HEK293T (cell line): ENCODE data around the gene USP37.

Experiments used
- BHLHE40 ChIP-seq: fragments of 450-650 bp; IDR thresholded peaks from 2 replicates; pipeline ENCODE4 v1.6.1; 2016; ENCODE audit warnings: mild to moderate bottlenecking, moderate library complexity, borderline replicate concordance
- CTBP1 ChIP-seq: fragments of 450-650 bp; IDR thresholded peaks from 2 replicates; pipeline ENCODE4 v1.6.1; 2016; ENCODE audit warnings: borderline replicate concordance
- FOXA1 ChIP-seq: fragments of 450-650 bp; IDR thresholded peaks from 2 replicates; pipeline ENCODE4 v1.6.1; 2016; ENCODE audit warnings: mild to moderate bottlenecking
- FOXM1 ChIP-seq: fragments of 450-650 bp; IDR thresholded peaks from 2 replicates; pipeline ENCODE4 v1.6.1; 2017; ENCODE audit warnings: mild to moderate bottlenecking, borderline replicate concordance
- SP1 ChIP-seq: fragments of 450-650 bp; IDR thresholded peaks from 2 replicates; pipeline ENCODE4 v1.6.1; 2017
- ZNF384 ChIP-seq: fragments of 450-650 bp; IDR thresholded peaks from 2 replicates; pipeline ENCODE4 v1.6.1; 2016

DNA sequence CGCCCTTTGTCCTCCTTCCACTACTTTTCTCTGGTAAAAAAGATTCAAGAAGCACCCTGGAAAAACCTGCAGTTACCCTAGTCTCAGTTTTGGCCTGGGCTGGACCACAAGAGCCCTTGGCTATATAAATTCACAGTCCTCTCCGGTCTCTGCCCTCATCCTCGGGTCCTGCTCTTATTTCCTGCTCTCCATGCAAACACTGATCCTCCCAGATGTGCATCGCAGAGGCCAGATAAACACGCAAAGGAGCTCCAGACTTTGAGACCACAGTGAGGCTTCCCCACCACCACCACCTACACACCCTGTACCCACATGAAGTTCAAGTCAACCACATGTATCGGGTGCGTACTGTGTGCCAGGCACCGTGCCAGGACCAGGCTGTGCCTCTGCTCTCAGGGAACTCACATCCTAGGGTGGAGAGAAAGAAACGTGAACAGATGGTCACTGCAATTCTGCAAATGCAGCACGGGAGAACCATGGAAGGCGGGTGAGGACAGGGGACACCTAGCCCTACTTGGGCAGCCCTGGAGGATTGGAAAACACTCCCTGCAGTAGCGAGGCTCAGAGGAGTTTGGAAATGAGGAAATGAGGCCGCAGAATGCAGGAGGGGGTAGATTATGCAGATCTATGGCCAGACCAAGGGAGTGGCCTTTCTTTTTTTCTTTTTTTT, 161.1 kb downstream of the USP37 start:
- no peak for TF ChIP-seq FOXM1
- no peak for TF ChIP-seq CTBP1
- TF ChIP-seq FOXA1: no peak
- no peak for TF ChIP-seq SP1
- no peak for TF ChIP-seq BHLHE40
- TF ChIP-seq ZNF384: no peak
